GM13977 (cell line): ENCODE measurements around the gene ABHD12.
"Not testable (repeated sequence)": the region's sequence is repeated elsewhere in the genome, so short reads cannot be mapped to it uniquely, and the experiment has no call there.

Experiments used
- DNase-seq: peaks from one replicate; pipeline ENCODE4 v3.0.0; 2012; ENCODE audit warnings: low spot score
- in situ Hi-C: fragments of 300-500 bp; cut with MboI; formaldehyde crosslinking; loops from one replicate; pipeline ENCODE4 v1.12.0; 2022; ENCODE audit warnings: low sequenced_read_pairs, low pct_unique_long_range_greater_than_20kb, mixed read lengths, inconsistent platforms; ENCODE audit not compliant: unreplicated experiment
- TF ChIP-seq, protein P1 (sequence below): IDR thresholded peaks from 2 replicates; pipeline ENCODE4 v1.5.1; 2012; ENCODE audit warnings: mild to moderate bottlenecking, control low read depth; ENCODE audit not compliant: insufficient read depth; ENCODE audit errors: extremely low read depth, missing control alignments

ABHD12 gene

DNA sequence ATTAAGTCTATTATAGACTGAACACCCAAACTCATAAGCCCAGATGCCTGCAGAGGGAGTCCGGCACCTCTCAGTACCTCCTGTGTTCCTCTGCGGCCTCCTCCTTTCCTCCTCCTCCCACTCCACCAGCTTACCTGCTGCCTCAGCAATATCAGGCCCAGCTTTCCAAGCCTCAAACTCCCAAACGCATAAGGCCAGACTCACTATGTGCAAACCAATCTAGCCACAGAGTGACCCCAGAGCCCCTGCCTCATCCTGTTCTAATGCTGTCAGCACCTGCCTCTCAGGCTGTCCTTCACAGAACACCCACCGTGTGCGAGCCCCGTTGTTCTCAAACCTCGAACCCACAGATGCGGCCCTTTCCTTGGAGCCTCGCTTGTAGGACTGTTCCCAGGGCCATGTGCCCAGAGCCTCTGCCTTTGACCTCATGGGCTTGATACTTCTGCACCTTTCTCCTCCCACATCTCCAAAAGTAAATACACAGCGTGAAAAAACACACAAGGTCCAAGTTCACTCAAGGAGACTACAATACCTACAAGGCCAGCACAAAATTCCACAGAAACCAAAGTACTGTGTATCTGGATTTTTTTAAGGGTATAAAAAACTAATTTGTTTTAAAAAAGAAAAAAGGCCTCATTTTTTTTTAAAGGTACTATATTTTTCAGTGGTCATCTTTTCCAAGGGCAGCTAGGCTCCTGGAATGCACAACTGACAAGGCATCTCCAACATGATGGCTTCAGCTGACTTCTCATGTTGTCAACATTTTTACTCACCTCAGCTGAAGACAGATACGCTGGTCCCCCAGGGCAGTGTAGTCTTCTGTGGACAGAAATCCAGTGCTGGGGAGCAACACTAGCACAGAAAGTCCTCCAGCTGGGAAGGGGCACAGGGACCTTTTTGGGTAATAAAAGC lies 52.3 kb downstream of the ABHD12 start:
- in situ Hi-C loops: no loop called here
- TF ChIP-seq, protein P1, sequence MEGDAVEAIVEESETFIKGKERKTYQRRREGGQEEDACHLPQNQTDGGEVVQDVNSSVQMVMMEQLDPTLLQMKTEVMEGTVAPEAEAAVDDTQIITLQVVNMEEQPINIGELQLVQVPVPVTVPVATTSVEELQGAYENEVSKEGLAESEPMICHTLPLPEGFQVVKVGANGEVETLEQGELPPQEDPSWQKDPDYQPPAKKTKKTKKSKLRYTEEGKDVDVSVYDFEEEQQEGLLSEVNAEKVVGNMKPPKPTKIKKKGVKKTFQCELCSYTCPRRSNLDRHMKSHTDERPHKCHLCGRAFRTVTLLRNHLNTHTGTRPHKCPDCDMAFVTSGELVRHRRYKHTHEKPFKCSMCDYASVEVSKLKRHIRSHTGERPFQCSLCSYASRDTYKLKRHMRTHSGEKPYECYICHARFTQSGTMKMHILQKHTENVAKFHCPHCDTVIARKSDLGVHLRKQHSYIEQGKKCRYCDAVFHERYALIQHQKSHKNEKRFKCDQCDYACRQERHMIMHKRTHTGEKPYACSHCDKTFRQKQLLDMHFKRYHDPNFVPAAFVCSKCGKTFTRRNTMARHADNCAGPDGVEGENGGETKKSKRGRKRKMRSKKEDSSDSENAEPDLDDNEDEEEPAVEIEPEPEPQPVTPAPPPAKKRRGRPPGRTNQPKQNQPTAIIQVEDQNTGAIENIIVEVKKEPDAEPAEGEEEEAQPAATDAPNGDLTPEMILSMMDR: no peak
- DNase-seq: no peak

DNA sequence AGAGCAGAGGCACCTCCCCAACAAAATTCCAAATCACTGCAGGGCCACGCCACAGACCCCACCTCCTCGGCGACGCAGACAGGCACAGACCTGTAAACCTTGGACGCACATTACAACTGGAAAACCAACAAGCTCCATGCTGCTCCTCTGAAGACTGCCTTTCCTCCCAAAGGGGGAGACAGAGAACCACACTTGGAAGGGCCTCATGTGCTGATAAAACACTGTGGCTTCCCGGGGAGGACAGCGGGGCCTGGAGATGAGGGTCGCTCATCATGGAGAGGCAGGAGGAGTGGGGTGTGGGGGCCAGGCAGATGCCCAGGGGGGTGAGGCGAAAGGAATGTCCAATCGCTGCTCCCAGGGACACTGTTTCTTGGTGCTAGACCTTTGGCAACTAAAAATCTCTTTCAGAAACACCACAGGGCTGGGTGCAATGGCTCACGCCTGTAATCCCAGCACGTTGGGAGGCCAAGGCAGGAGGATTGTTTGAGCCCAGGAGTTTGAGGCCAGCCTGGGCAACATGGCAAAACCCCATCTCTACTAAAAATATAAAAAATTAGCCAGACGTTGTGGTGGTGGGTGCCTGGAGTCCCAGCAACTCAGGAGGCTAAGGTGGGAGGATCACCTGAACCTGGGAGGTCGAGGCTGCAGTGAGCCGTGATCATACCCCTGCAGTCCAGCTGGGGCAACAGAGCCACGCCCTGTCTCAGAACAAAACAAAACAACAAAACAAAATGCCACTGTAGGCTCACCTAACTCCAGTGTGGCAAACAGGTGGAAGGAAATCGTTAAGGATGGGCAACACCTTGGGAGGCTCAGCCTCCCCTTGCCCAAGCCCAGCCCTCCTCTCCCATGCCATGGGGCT lies 53.8 kb downstream of the ABHD12 start:
- DNase-seq: no peak
- in situ Hi-C loops: no loop called here

DNA sequence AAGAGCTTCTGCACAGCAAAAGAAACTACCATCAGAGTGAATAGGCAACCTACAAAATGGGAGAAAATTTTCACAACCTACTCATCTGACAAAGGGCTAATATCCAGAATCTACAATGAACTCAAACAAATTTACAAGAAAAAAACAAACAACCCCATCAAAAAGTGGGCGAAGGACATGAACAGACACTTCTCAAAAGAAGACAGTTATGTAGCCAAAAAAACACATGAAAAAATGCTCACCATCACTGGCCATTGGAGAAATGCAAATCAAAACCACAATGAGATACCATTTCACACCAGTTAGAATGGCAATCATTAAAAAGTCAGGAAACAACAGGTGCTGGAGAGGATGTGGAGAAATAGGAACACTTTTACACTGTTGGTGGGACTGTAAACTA lies 55.7 kb downstream of the ABHD12 start:
- DNase-seq, in situ Hi-C loops: not testable (repeated sequence)

More for the DNA sequence above, 53.8 kb downstream of the ABHD12 start:
- TF ChIP-seq, protein P1: no peak

DNA sequence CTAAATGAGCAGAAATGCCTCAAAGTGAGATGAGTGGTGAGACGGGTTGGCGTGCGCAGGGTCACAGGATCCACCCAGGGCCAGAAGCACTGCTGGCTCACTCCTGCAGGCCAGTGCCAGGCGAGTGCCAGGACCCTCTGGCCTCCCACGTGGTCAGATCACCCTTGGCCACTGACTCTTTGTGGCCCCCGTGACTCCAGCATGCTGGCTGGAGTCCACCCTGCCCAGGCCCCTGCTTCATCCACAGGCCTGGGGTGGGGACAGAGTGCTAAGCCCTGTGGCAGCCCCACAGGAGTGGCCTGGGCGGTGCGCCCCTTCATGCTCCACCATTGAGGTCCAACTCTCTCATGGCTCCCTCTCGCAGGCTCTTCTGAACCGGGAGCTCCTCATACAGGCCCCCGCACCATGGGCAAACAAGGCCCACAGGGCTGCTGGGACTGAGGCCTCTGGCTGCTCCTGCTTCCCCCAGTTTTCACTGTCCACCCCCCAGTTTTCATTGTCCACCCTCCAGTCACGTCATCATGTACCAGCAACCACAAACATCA lies 61.6 kb downstream of the ABHD12 start:
- no peak for DNase-seq
- in situ Hi-C loops: no loop called here
- TF ChIP-seq, protein P1: no peak

DNA sequence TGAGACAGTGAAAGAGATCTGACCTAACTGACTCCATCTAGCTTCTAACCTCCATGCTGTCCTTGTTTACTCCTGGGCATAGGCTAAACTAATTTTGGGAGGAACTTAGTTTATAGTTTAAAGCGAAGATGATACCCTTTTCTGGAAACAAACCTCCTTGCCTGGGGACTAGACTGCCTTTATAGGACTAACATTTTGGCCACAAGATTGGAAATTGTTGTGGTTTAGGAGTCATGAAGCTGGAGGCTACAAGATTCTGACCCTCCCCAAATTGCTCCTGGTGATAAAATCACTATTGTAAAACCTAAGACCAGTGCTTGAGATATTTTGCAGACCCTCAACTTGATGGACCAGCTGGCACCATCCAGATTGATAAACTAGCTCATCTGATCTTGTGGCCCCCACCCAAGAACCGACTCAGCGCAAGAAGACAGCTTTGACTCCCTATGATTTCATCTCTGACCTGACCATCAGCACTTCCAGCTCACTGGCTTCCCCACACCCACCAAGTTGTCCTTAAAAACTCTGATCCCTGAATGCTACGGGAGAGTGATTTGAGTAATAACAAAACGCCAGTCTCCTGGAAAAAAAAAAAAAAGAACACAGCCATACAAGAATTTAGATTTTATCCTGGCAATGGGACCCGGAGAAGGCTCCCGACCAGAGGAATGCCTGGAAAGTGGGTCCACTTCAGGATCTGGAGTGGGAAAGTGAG lies 63.0 kb downstream of the ABHD12 start:
- DNase-seq: no peak
- TF ChIP-seq, protein P1: no peak
- in situ Hi-C loops: no loop called here

DNA sequence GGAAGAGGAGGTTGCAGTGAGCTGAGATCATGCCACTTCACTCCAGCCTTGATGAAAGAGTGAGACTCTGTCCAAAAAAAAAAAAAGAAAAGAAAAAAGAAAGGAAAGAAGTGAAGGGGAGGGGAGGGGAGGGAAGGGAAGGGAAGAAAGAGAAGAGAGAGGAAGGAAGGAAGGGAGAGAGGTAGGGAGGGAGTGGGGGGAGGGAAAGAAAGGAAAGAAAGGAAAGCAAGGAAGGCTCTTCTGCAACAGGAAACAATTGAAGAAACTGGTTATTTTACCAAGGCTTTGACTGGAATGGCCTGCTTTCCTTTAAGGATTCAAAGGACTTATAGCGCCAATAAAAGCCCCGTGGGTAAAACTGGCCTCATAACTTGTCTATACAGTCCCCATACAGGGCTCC lies 64.6 kb downstream of the ABHD12 start:
- DNase-seq: no peak
- TF ChIP-seq, protein P1: no peak
- in situ Hi-C loops: no loop called here
